Neural cell (in vitro differentiated cells): Measurements from ENCODE around the gene ETFA. TPM values are rescaled to one million over a fixed set of nuclear protein-coding genes. Genes with fewer than 3 reads are reported as not detected.

Experiments used
- H2AFZ ChIP-seq: fragments of 200-600, 300-800 bp; sonication (generic), shearing (Covaris generic); 2 replicates; pipeline ENCODE4 v1.6.0; 2014; ENCODE audit warnings: low read depth, mild to moderate bottlenecking, antibody characterized with exemption, low read length, moderate library complexity
- H3F3A ChIP-seq: fragments of 200-600 bp; shearing (Covaris generic); 2 replicates; pipeline ENCODE4 v1.6.1; 2016; ENCODE audit warnings: mild to moderate bottlenecking, moderate library complexity, mixed read lengths, antibody characterized with exemption, low read length; ENCODE audit not compliant: insufficient read depth, poor library complexity, severe bottlenecking
- H3K27ac ChIP-seq: fragments of 200-600, 300-800 bp; sonication (generic), shearing (Covaris generic); 2 replicates; pipeline ENCODE4 v1.5.1; 2014; ENCODE audit warnings: mild to moderate bottlenecking, low read length, moderate library complexity
- H3K27me3 ChIP-seq: fragments of 300-800, 200-600 bp; sonication (generic), shearing (Covaris generic); 2 replicates; pipeline ENCODE4 v1.6.0; 2014; ENCODE audit warnings: mild to moderate bottlenecking, low read depth, low read length, moderate library complexity; ENCODE audit not compliant: insufficient read depth
- H3K36me3 ChIP-seq: fragments of 300-800, 200-600 bp; sonication (generic), shearing (Covaris generic); 2 replicates; pipeline ENCODE4 v1.5.1; 2014; ENCODE audit warnings: mild to moderate bottlenecking, antibody characterized with exemption, low read length, moderate library complexity; ENCODE audit not compliant: insufficient read depth
- H3K4me2 ChIP-seq: fragments of 300-800, 200-600 bp; sonication (generic), shearing (Covaris generic); 2 replicates; pipeline ENCODE4 v1.6.0; 2014; ENCODE audit warnings: mild to moderate bottlenecking, low read length
- H3K4me3 ChIP-seq: fragments of 300-800, 200-600 bp; sonication (generic), shearing (Covaris generic); 2 replicates; pipeline ENCODE4 v1.5.1; 2014; ENCODE audit warnings: mild to moderate bottlenecking, low read length, moderate library complexity
- H3K79me2 ChIP-seq: fragments of 200-600 bp; shearing (Covaris generic); replicated peaks from 2 replicates; pipeline ENCODE4 v1.6.0; 2014; ENCODE audit warnings: mild to moderate bottlenecking, low read length, moderate library complexity; ENCODE audit not compliant: insufficient read depth
- H3K9ac ChIP-seq: fragments of 300-800, 200-600 bp; sonication (generic), shearing (Covaris generic); 2 replicates; pipeline ENCODE4 v1.6.1; 2016; ENCODE audit warnings: mild to moderate bottlenecking, low read length, mixed read lengths
- H3K9me2 ChIP-seq: fragments of 200-600 bp; shearing (Covaris generic); 2 replicates; pipeline ENCODE4 v1.6.1; 2016; ENCODE audit warnings: mild to moderate bottlenecking, low read length, mixed read lengths; ENCODE audit not compliant: insufficient read depth
- H3K9me3 ChIP-seq: fragments of 200-600, 300-800 bp; sonication (generic), shearing (Covaris generic); 2 replicates; pipeline ENCODE4 v1.6.1; 2016; ENCODE audit warnings: mild to moderate bottlenecking, mixed run types, low read length, moderate library complexity, mixed read lengths
- H4K20me1 ChIP-seq: fragments of 200-600 bp; shearing (Covaris generic); 2 replicates; pipeline ENCODE4 v1.6.1; 2016; ENCODE audit warnings: mild to moderate bottlenecking, mixed run types; ENCODE audit not compliant: insufficient read depth
- EP300 ChIP-seq: fragments of 450-650 bp; conservative IDR thresholded peaks from 2 replicates; pipeline ENCODE4 v1.6.1; 2014; ENCODE audit warnings: antibody characterized with exemption, mild to moderate bottlenecking, moderate library complexity; ENCODE audit not compliant: poor library complexity, severe bottlenecking
- EZH2 ChIP-seq: fragments of 200-600, 300-800 bp; shearing (Covaris generic), sonication (generic); IDR thresholded peaks from 2 replicates; pipeline ENCODE4 v1.6.1; 2014; ENCODE audit warnings: antibody characterized with exemption, low read length, borderline replicate concordance, mild to moderate bottlenecking; ENCODE audit not compliant: insufficient read depth, poor library complexity, severe bottlenecking
- MXI1 ChIP-seq: fragments of 450-650 bp; conservative IDR thresholded peaks from 2 replicates; pipeline ENCODE4 v1.6.1; 2014; ENCODE audit warnings: antibody characterized with exemption, mild to moderate bottlenecking; ENCODE audit not compliant: poor library complexity, severe bottlenecking
- POLR2AphosphoS5 ChIP-seq: IDR thresholded peaks from 2 replicates; pipeline ENCODE4 v1.6.1; 2012
- RAD21 ChIP-seq: fragments of 450-650 bp; conservative IDR thresholded peaks from 2 replicates; pipeline ENCODE4 v1.6.1; 2014; ENCODE audit warnings: antibody characterized with exemption, mild to moderate bottlenecking, moderate library complexity
- REST ChIP-seq: IDR thresholded peaks from 2 replicates; pipeline ENCODE4 v1.6.1; 2012; ENCODE audit warnings: borderline replicate concordance
- SMC3 ChIP-seq: fragments of 450-650 bp; conservative IDR thresholded peaks from 2 replicates; pipeline ENCODE4 v1.6.1; 2014; ENCODE audit warnings: antibody characterized with exemption, mild to moderate bottlenecking, moderate library complexity; ENCODE audit not compliant: poor library complexity
- TAF1 ChIP-seq: IDR thresholded peaks from 2 replicates; pipeline ENCODE4 v1.6.1; 2012; ENCODE audit warnings: low read depth
- polyA plus RNA-seq: library from polyadenylated mRNA; depleted of rRNA; stranded (reverse); fragments of >200 nt; gene quantifications from 2 replicates; pipeline ENCODE4 v1.2.3, GENCODE V29; 2014
- TF ChIP-seq, protein P1 (sequence below): fragments of 450-650 bp; IDR thresholded peaks from 2 replicates; pipeline ENCODE4 v1.5.1; 2014; ENCODE audit warnings: antibody characterized with exemption, mild to moderate bottlenecking, moderate library complexity; ENCODE audit not compliant: poor library complexity, severe bottlenecking

The ETFA gene
- polyA plus RNA-seq, 1 donor from 2014 or later: 145 TPM

- no peak for TF ChIP-seq EZH2
- TF ChIP-seq TAF1: no peak
- TF ChIP-seq REST: no peak
- TF ChIP-seq, protein P1, sequence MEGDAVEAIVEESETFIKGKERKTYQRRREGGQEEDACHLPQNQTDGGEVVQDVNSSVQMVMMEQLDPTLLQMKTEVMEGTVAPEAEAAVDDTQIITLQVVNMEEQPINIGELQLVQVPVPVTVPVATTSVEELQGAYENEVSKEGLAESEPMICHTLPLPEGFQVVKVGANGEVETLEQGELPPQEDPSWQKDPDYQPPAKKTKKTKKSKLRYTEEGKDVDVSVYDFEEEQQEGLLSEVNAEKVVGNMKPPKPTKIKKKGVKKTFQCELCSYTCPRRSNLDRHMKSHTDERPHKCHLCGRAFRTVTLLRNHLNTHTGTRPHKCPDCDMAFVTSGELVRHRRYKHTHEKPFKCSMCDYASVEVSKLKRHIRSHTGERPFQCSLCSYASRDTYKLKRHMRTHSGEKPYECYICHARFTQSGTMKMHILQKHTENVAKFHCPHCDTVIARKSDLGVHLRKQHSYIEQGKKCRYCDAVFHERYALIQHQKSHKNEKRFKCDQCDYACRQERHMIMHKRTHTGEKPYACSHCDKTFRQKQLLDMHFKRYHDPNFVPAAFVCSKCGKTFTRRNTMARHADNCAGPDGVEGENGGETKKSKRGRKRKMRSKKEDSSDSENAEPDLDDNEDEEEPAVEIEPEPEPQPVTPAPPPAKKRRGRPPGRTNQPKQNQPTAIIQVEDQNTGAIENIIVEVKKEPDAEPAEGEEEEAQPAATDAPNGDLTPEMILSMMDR: no peak
- no peak for TF ChIP-seq POLR2AphosphoS5
- no peak for TF ChIP-seq RAD21
- no peak for TF ChIP-seq MXI1
- TF ChIP-seq SMC3: no peak
- TF ChIP-seq EP300: no peak
- no peaks in the 10 kb centered on the region for H3K79me2 ChIP-seq
These were observed 106.3 kb downstream of the ETFA start for GRCh38 chr15:76204916-76205460.

GRCh38 chr15:76204109-76204845 lies 107.0 kb downstream of the ETFA start:
- Histone ChIP-seq H3K9me3 (no peaks in the 10 kb centered on the region), H3F3A (no peaks in the 10 kb centered on the region), H3K27me3 (no peaks in the 10 kb centered on the region), H4K20me1 (no peaks in the 10 kb centered on the region), H3K4me2 (no peak overlapping the region), H3K9ac (no peak overlapping the region), H2AFZ (no peak overlapping the region), H3K9me2 (no peaks in the 10 kb centered on the region), H3K36me3 (no peaks in the 10 kb centered on the region), H3K4me3 (no peak overlapping the region), H3K79me2 (no peaks in the 10 kb centered on the region), H3K27ac (no peak overlapping the region)
- TF ChIP-seq REST (no peak), MXI1 (no peak), TAF1 (no peak), POLR2AphosphoS5 (no peak), EP300 (no peak), RAD21 (no peak), EZH2 (no peak), SMC3 (no peak)
- TF ChIP-seq, protein P1: no peak

More at GRCh38 chr15:76204916-76205460, 106.3 kb downstream of the ETFA start:
- Histone ChIP-seq H3K27me3 (no peaks in the 10 kb centered on the region), H4K20me1 (no peaks in the 10 kb centered on the region), H3F3A (no peaks in the 10 kb centered on the region), H3K4me2 (no peak overlapping the region), H3K36me3 (no peaks in the 10 kb centered on the region), H2AFZ (no peak overlapping the region), H3K9ac (no peak overlapping the region), H3K9me3 (no peaks in the 10 kb centered on the region), H3K27ac (no peak overlapping the region), H3K9me2 (no peaks in the 10 kb centered on the region), H3K4me3 (no peak overlapping the region)
